HUES48 (cell line): Measurements from ENCODE around the gene DPF3.

Experiments used
- H3K27ac ChIP-seq: one replicate; pipeline ENCODE4 v1.7.0; 2013; ENCODE audit warnings: low read depth, low read length, inconsistent platforms
- H3K27me3 ChIP-seq: 2 replicates; pipeline ENCODE4 v1.6.1; 2013; ENCODE audit warnings: mild to moderate bottlenecking, low read length; ENCODE audit not compliant: control insufficient read depth, insufficient read depth
- H3K36me3 ChIP-seq: 2 replicates; pipeline ENCODE4 v1.6.1; 2013; ENCODE audit warnings: low read length; ENCODE audit not compliant: control insufficient read depth, insufficient read depth
- H3K4me1 ChIP-seq: 2 replicates; pipeline ENCODE4 v1.6.1; 2013; ENCODE audit warnings: mild to moderate bottlenecking, low read length; ENCODE audit not compliant: control insufficient read depth, insufficient read depth
- H3K4me3 ChIP-seq: 2 replicates; pipeline ENCODE4 v1.5.1; 2013; ENCODE audit warnings: mild to moderate bottlenecking, low read depth, low read length
- H3K9ac ChIP-seq: 2 replicates; pipeline ENCODE4 v1.6.1; 2013; ENCODE audit warnings: mild to moderate bottlenecking, low read depth, low read length, moderate library complexity
- H3K9me3 ChIP-seq: 2 replicates; pipeline ENCODE4 v1.6.1; 2013; ENCODE audit warnings: low read length; ENCODE audit not compliant: control insufficient read depth, insufficient read depth

Gene DPF3

DNA sequence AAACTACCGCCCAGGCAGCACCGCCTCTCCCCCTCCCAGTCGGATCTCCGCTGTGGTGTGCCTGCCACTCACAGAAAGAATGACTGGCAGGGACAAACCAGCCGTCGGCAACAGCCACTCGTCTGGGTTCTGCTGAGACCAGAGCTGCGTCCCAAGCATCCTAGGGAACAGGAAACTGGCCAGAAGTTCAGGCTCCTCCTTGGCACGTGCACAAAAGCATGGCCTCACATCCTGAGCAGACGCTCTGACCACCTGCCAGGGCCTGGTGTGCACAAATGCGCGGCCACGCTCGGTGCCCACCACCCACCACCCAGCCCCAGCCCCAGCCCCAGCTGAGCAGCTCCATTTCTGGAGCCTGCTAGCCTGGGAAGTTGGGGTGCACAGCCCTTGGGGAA lies 214.8 kb downstream of the DPF3 start:
- Histone ChIP-seq H3K36me3 (no peaks in the 10 kb centered on the region), H3K9me3 (no peaks in the 10 kb centered on the region), H3K4me1 (no peaks in the 10 kb centered on the region), H3K4me3 (no peak overlapping the region), H3K27ac (no peak overlapping the region), H3K9ac (no peak overlapping the region), H3K27me3 (no peaks in the 10 kb centered on the region)

DNA sequence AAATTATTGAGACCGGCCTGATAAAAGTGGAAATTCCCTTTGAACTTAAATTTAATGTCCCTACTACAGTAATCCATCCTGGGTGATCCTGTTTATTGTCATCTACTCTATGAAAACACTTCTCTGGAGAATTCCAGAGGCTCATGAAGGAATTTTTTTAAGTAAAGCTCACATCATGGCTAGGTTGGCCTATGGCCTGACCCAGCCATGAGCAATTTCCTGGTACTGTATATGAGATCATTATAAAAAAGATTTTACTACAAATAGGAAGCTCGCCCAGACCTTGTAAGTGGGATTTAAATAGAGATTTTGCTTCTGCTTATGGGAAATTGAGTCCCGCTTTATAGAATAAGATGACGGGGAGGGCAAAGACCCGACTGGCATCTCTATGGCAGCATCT lies 215.5 kb downstream of the DPF3 start:
- no peak overlapping the region for H3K27ac ChIP-seq

DNA sequence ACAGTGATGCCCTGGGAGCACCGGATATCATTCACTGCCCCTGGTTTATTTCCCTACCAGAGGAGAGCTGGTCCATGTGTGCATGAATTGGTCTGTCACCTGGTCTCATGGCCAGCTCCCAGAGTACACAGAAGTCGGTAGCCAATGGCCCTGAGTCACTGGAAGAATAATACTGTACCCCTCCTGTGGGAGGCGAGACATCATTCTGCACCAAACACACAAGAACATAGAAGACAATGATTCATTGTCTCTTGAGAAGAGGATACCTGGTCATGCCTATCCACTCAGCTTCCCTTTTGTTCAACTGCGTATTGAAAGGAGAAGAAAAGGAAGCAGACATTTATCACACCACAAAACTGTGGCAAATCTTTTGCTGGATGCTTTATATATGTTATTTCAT lies 216.2 kb downstream of the DPF3 start:
- no peaks in the 10 kb centered on the region for H3K4me1 ChIP-seq
- H3K4me3 ChIP-seq = no peak overlapping the region
- no peaks in the 10 kb centered on the region for H3K27me3 ChIP-seq

More for the DNA sequence above, 215.5 kb downstream of the DPF3 start:
- Histone ChIP-seq H3K36me3 (no peaks in the 10 kb centered on the region), H3K4me1 (no peaks in the 10 kb centered on the region), H3K4me3 (no peak overlapping the region), H3K9ac (no peak overlapping the region), H3K9me3 (no peaks in the 10 kb centered on the region), H3K27me3 (no peaks in the 10 kb centered on the region)

DNA sequence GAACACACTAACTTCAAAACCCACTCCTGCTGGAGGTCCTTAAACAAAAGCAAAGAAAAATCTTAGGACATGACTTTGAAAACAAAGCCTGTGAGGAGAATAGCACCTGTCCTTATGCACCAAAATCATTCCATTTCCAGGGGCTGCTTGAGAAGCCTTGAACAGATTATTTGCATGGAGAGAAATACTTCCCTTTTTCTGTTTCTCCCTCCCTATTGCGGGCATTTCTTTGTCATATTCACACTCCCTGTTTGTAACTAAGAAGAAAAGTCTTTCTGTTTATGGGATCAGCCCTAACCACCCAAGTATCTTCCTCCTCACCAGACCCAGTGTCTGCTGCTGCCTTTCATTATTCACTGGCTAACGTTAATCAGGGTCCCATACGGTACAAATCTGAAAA lies 218.8 kb downstream of the DPF3 start:
- no peak overlapping the region for H3K9ac ChIP-seq

More for the DNA sequence above, 216.2 kb downstream of the DPF3 start:
- Histone ChIP-seq H3K36me3 (no peaks in the 10 kb centered on the region), H3K27ac (no peak overlapping the region), H3K9me3 (no peaks in the 10 kb centered on the region), H3K9ac (no peak overlapping the region)

DNA sequence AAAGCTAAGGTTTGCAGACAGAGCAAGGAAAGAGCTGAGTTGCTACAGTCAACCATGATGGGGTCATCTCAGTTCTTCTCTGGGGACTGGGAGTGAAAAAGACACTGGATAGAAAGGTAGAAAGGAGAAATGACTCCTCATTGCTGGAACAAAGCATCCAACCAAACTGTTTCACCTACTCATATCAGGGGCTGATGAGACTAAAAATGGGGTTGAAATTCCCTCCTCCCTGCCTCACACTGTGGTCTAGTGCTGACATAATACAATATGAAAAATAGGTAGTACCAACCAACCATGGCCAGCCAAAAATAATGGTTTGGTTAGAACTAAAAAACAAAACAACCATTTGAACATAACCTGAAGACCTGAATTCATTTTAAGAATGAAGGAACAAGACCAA lies 220.7 kb downstream of the DPF3 start:
- Histone ChIP-seq H3K27ac (no peak overlapping the region), H3K9ac (no peak overlapping the region), H3K9me3 (no peaks in the 10 kb centered on the region), H3K27me3 (no peaks in the 10 kb centered on the region), H3K36me3 (no peaks in the 10 kb centered on the region), H3K4me3 (no peak overlapping the region), H3K4me1 (no peaks in the 10 kb centered on the region)

More for the DNA sequence above, 218.8 kb downstream of the DPF3 start:
- H3K9me3 ChIP-seq = no peaks in the 10 kb centered on the region
- no peaks in the 10 kb centered on the region for H3K27me3 ChIP-seq
- H3K4me1 ChIP-seq = no peaks in the 10 kb centered on the region
- no peak overlapping the region for H3K27ac ChIP-seq
- no peaks in the 10 kb centered on the region for H3K36me3 ChIP-seq
- no peak overlapping the region for H3K4me3 ChIP-seq

DNA sequence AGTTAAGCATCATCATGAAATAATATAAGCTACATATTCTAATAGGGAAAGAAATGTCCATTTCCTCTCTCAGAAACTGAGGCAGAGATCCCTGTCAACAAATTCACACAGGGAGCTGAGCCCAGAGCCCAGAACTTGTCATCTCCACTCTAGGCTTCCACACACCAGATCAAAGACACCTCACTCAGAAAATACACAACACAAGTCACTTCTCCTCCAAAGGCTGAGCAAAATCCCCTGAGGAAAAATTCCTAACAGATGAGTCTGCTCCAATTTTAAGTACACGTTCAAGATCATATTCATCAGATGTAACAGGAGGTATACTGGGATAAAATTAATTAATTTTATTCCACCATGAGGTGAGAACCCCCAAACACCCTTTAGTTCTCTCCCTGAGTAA lies 227.3 kb downstream of the DPF3 start:
- Histone ChIP-seq H3K27me3 (no peaks in the 10 kb centered on the region), H3K27ac (no peak overlapping the region), H3K36me3 (no peaks in the 10 kb centered on the region), H3K9ac (no peak overlapping the region), H3K4me3 (no peak overlapping the region), H3K9me3 (no peaks in the 10 kb centered on the region), H3K4me1 (no peaks in the 10 kb centered on the region)

DNA sequence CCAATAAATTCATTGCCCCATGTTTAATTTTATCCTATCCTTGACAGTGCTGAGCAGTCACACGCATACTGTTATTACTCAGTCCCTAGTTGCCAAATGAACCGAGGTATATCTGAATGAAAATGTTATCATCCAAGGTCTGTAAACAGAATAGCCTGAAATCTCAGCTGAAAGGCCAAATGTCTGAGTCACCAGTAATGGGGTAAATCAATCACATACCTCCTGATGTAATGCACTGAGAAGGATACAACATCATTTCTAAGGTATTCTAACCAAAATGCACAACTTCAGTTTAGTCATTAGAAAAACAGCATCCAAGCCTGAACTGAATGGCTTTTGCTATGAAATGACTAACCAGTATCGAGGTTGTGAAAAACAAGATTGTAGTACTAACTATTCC lies 228.6 kb downstream of the DPF3 start:
- H3K4me1 ChIP-seq = no peaks in the 10 kb centered on the region
- H3K4me3 ChIP-seq = no peak overlapping the region
- H3K9ac ChIP-seq = no peak overlapping the region
- no peak overlapping the region for H3K27ac ChIP-seq
- no peaks in the 10 kb centered on the region for H3K36me3 ChIP-seq
- H3K27me3 ChIP-seq = no peaks in the 10 kb centered on the region
- H3K9me3 ChIP-seq = no peaks in the 10 kb centered on the region

DNA sequence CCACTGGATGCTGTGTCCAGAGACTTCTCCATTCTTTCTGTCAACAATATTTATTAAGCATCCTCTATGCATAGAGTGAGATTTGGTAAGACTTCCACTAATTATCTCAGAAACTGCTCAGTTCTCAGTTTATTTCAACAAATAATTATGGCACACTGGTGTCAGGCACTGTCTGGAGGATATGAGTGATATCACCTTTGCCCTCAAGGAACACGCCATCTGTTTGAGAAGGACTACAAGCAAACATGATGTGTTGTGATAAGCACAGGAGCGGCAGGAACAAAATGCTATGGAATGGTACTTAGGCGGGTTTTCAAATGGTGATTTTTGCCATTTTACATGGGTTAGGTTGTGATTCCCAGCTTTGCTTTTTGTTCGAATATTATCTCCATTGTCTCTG lies 229.2 kb downstream of the DPF3 start:
- H3K27ac ChIP-seq = no peak overlapping the region
- no peaks in the 10 kb centered on the region for H3K27me3 ChIP-seq
- H3K4me1 ChIP-seq = no peaks in the 10 kb centered on the region
- H3K9me3 ChIP-seq = no peaks in the 10 kb centered on the region
- H3K36me3 ChIP-seq = no peaks in the 10 kb centered on the region
- no peak overlapping the region for H3K4me3 ChIP-seq
- no peak overlapping the region for H3K9ac ChIP-seq

DNA sequence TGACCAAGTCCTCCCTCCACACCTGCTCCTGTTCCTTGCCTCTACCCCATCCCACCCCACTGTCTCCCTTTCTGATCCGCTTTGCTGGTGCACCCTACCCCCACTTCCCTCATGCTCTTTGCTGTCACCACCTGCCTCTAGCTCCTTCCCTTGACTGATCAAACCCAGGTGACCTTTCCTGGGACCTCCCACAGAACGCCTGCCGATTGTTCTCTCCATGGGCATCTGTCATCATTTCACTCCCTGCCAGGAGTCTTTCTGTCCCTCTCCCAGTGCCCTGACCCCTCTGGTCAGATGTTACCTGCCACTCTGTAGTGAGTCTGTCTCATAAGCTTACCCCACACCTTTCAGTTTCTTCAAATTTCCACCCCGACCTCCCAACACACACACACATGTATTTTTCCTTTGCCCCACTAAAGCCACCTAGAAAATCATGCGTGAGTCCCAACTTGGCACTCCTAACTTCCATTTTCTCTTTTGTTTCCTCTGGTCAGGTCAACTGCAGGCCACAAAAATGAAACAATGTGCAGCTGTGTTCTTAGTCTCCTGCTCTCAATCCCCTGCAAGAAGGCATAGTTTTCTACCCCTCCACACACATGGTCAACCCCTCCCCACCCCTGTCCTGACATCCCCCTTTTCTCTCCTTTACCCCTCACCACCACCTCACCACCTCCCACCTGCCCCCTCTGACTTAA lies 229.8 kb downstream of the DPF3 start:
- H3K9ac ChIP-seq = no peak overlapping the region
- H3K27ac ChIP-seq = no peak overlapping the region
- H3K9me3 ChIP-seq = no peaks in the 10 kb centered on the region
- no peaks in the 10 kb centered on the region for H3K27me3 ChIP-seq
- H3K4me1 ChIP-seq = no peaks in the 10 kb centered on the region
- H3K4me3 ChIP-seq = no peak overlapping the region
- H3K36me3 ChIP-seq = no peaks in the 10 kb centered on the region

DNA sequence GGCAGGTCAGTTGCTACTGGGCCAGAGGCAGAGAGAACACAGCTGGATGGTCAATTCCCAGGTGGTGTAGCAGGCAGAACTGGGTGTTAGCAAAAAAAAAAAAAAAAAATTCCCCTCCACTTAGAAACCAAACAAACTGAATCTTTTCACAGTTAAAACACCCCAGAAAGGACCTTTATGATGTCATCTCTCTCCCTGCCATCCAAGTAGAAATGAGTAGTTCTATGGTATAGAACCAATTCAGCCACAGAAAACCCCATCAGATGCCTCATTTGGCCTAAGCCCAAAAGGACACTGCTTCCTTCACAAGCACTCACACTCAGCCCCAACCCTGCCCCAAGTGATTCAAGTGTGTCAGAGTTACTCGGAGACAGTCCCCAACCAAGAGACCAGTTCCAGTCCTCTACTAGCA lies 230.8 kb downstream of the DPF3 start:
- Histone ChIP-seq H3K36me3 (no peaks in the 10 kb centered on the region), H3K9ac (no peak overlapping the region), H3K4me1 (no peaks in the 10 kb centered on the region), H3K9me3 (no peaks in the 10 kb centered on the region), H3K4me3 (no peak overlapping the region), H3K27ac (no peak overlapping the region), H3K27me3 (no peaks in the 10 kb centered on the region)

DNA sequence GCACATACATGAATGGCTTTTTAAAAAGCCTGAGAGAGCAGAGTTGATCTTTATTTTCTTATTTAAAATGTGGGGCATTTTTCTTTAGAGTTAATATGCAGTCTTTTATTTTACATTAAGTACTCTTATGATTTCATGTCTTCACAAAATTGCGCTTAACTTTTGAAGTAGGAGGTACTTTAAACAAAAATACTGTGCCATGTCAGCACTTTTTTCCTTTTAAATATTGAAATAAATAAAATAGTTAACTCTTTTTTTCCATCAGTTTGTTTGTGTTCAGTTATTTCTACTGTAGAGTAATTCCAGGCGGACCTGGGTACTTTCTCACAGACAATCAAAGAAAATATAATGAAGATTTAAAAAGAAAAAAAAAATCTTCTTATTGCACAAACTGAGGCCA lies 231.7 kb downstream of the DPF3 start:
- no peaks in the 10 kb centered on the region for H3K27me3 ChIP-seq
- no peak overlapping the region for H3K27ac ChIP-seq
- no peak overlapping the region for H3K9ac ChIP-seq
- H3K9me3 ChIP-seq = no peaks in the 10 kb centered on the region
- H3K4me3 ChIP-seq = no peak overlapping the region
- no peaks in the 10 kb centered on the region for H3K4me1 ChIP-seq
- H3K36me3 ChIP-seq = no peaks in the 10 kb centered on the region
